Left renal cortex interstitium (tissue), 4 donors: ENCODE results near the gene ACCSL. TPM values are rescaled to one million over a fixed set of nuclear protein-coding genes. Genes with fewer than 3 reads are reported as not detected.

Source experiments
- DNase-seq, 4 donors: peaks; one replicate each; pipeline ENCODE4 v3.0.0-alpha.2; 2013; ENCODE audit warnings: low read depth in 4 of 4, low spot score in 2 of 4, missing footprints in 1 of 4
- polyA plus RNA-seq, 4 donors: library from polyadenylated mRNA; unstranded; fragments of 120-200 nt; gene quantifications; one replicate each; pipeline ENCODE4 v1.2.1, GENCODE V29; 2013; ENCODE audit not compliant: insufficient read length in 4 of 4

The ACCSL gene
- polyA plus RNA-seq, 4 donors, result 0.13 TPM; not detected in 3

- no peak for DNase-seq
Measured at GRCh38 chr11:44017443-44018126, 30.2 kb upstream of the ACCSL start.

- no peak for DNase-seq
Measured at GRCh38 chr11:44018127-44018521, 29.7 kb upstream of the ACCSL start.

- no peak for DNase-seq
Measured at GRCh38 chr11:44018829-44019228, 29.0 kb upstream of the ACCSL start.

- DNase-seq, result no peak
Measured at GRCh38 chr11:44024977-44025376, 22.8 kb upstream of the ACCSL start.

GRCh38 chr11:44025727-44026126 lies 22.1 kb upstream of the ACCSL start:
- no peak for DNase-seq

GRCh38 chr11:44028401-44028800 lies 19.4 kb upstream of the ACCSL start:
- no peak for DNase-seq

- DNase-seq, result no peak
Measured at GRCh38 chr11:44028816-44029506, 18.8 kb upstream of the ACCSL start.

GRCh38 chr11:44029507-44029845 lies 18.3 kb upstream of the ACCSL start:
- no peak for DNase-seq

GRCh38 chr11:44029977-44030911 lies 17.5 kb upstream of the ACCSL start:
- no peak for DNase-seq

- DNase-seq, result no peak
Measured at GRCh38 chr11:44030996-44031395, 16.8 kb upstream of the ACCSL start.

- DNase-seq, result no peak
Measured at GRCh38 chr11:44031549-44031948, 16.2 kb upstream of the ACCSL start.

GRCh38 chr11:44032299-44033085 lies 15.3 kb upstream of the ACCSL start:
- DNase-seq, result no peak

- no peak for DNase-seq
Measured at GRCh38 chr11:44033411-44033850, 14.3 kb upstream of the ACCSL start.

GRCh38 chr11:44033856-44034255 lies 13.9 kb upstream of the ACCSL start:
- no peak for DNase-seq

GRCh38 chr11:44034639-44035038 lies 13.1 kb upstream of the ACCSL start:
- DNase-seq, result no peak

GRCh38 chr11:44036811-44037657 lies 10.7 kb upstream of the ACCSL start:
- DNase-seq, result peak in 3 of 4 donors; percentile 42 to 65 (median 48)

- no peak for DNase-seq
Measured at GRCh38 chr11:44037658-44037998, 10.2 kb upstream of the ACCSL start.

GRCh38 chr11:44043157-44043556 lies 4.6 kb upstream of the ACCSL start:
- DNase-seq, result no peak

- no peak for DNase-seq
Measured at GRCh38 chr11:44046182-44046581, 1.6 kb upstream of the ACCSL start.

- DNase-seq, result no peak
Measured at GRCh38 chr11:44047298-44047697, 483 bp upstream of the ACCSL start.
